ENCODE results near the gene DSEL. TPM values are rescaled to one million over a fixed set of nuclear protein-coding genes. Genes with fewer than 3 reads are reported as not detected.

DSEL gene
- 18.0 and 21.5 TPM in 2 replicates for total RNA-seq

DNA sequence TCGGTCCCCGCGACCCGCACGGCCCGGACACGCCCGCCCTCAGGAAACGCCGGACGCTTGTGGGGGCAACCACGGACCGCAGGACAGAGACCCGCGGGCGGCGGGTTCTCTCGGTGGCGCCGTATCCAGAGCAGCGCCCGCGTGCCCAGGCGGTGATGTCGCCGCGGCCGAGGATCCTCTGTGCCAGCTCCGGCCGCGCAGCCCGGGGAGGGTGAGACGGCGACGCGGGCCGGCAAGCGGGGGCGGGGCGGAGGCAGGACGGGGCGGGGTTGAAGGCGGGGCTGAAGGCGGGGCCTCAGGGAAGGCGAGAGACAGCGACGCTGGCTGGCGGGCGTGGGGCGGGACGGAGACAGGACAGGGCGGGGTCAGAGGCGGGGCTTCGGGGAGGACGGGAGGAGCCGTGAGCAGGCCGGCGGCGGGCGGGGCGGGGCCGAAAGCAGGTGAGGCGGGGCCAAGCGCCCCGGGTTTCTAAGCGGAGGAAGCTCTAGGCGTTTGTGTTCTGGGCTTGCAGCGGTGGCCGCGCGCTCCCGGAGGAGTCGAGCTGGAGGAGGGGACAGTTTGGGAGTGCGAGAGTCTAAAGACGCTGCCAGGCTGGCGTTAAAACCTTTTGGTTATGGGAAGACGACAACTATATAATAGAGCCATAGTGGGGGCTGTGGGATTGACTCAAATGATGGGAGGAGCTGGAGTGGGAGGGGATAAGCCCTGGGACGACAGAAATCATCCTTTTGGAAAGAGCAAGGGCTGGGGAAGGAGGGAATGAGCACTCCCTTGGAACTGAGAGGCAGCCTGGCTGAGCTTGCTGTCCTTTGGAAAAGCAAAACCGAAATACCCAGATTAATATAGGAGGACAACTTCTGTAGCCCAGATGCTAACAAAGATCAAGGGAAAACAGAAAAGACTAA is at the start of gene DSEL:
TSS of gene DSEL (minus strand) at position 182 of the 905 bp plus-strand sequence. CDS start 2,112 bp downstream, outside the sequence.

Data from bronchus fibroblast of lung (primary cell).